ENCODE data around the gene UFL1.
A peak's percentile ranks its signal among the peaks of the same experiment; 100 is the strongest.
"Not testable (repeated sequence)": the region's sequence is repeated elsewhere in the genome, so short reads cannot be mapped to it uniquely, and the experiment has no call there.

UFL1 gene

GRCh38 chr6:96521644-96522464 lies at the start of gene UFL1:
Gene UFL1, plus strand, starts transcription at chr6:96521806. Its CDS starts 68 bp downstream, at chr6:96521874.
- DNase-seq, result peak; percentile 99

GRCh38 chr6:96472291-96472690 lies 49.3 kb upstream of the UFL1 start:
- DNase-seq, result peak; percentile 12

- DNase-seq, result no peak
Measured at GRCh38 chr6:96478695-96479094, 42.9 kb upstream of the UFL1 start.

- no peak for DNase-seq
Measured at GRCh38 chr6:96491926-96492325, 29.7 kb upstream of the UFL1 start.

GRCh38 chr6:96499781-96500180 lies 21.8 kb upstream of the UFL1 start:
- DNase-seq, result peak; percentile 66

- no peak for DNase-seq
Measured at GRCh38 chr6:96502915-96503314, 18.7 kb upstream of the UFL1 start.

- peak; percentile 38 for DNase-seq
Measured at GRCh38 chr6:96505363-96505762, 16.2 kb upstream of the UFL1 start.

- DNase-seq, result no peak
Measured at GRCh38 chr6:96509281-96509680, 12.3 kb upstream of the UFL1 start.

GRCh38 chr6:96520171-96521115 lies 1.2 kb upstream of the UFL1 start:
- DNase-seq, result peak; percentile 71

GRCh38 chr6:96521306-96521643 lies 331 bp upstream of the UFL1 start:
- peak; percentile 85 for DNase-seq

- DNase-seq, result peak; percentile 55
Measured at GRCh38 chr6:96522465-96523009, 931 bp downstream of the UFL1 start.

GRCh38 chr6:96528193-96528592 lies 6.6 kb downstream of the UFL1 start:
- DNase-seq, result no peak

GRCh38 chr6:96532399-96532798 lies 10.8 kb downstream of the UFL1 start:
- DNase-seq, result peak; percentile 23

- DNase-seq, result no peak
Measured at GRCh38 chr6:96537726-96538125, 16.1 kb downstream of the UFL1 start.

- DNase-seq, result peak; percentile 78
Measured at GRCh38 chr6:96542702-96543101, 21.1 kb downstream of the UFL1 start.

GRCh38 chr6:96545882-96546281 lies 24.3 kb downstream of the UFL1 start:
- DNase-seq, result no peak

GRCh38 chr6:96547654-96548053 lies 26.0 kb downstream of the UFL1 start:
- no peak for DNase-seq

GRCh38 chr6:96554558-96554957 lies 33.0 kb downstream of the UFL1 start:
- DNase-seq, result no peak

GRCh38 chr6:96559740-96560139 lies 38.1 kb downstream of the UFL1 start:
- DNase-seq, result not testable (repeated sequence)

GRCh38 chr6:96562886-96563285 lies 41.3 kb downstream of the UFL1 start, which contains the start of gene FHL5:
Gene FHL5, plus strand, starts transcription at chr6:96563128. Its CDS starts 40,486 bp downstream, at chr6:96603614.
- no peak for DNase-seq

- DNase-seq, result no peak
Measured at GRCh38 chr6:96563853-96564252, 42.2 kb downstream of the UFL1 start.

GRCh38 chr6:96570053-96570452 lies 48.4 kb downstream of the UFL1 start:
- no peak for DNase-seq

GRCh38 chr6:96571551-96571950 lies 49.9 kb downstream of the UFL1 start:
- DNase-seq, result no peak

Measured in NCI-H69 (cell line).